ENCODE results near the gene DIPK1B.

DNA sequence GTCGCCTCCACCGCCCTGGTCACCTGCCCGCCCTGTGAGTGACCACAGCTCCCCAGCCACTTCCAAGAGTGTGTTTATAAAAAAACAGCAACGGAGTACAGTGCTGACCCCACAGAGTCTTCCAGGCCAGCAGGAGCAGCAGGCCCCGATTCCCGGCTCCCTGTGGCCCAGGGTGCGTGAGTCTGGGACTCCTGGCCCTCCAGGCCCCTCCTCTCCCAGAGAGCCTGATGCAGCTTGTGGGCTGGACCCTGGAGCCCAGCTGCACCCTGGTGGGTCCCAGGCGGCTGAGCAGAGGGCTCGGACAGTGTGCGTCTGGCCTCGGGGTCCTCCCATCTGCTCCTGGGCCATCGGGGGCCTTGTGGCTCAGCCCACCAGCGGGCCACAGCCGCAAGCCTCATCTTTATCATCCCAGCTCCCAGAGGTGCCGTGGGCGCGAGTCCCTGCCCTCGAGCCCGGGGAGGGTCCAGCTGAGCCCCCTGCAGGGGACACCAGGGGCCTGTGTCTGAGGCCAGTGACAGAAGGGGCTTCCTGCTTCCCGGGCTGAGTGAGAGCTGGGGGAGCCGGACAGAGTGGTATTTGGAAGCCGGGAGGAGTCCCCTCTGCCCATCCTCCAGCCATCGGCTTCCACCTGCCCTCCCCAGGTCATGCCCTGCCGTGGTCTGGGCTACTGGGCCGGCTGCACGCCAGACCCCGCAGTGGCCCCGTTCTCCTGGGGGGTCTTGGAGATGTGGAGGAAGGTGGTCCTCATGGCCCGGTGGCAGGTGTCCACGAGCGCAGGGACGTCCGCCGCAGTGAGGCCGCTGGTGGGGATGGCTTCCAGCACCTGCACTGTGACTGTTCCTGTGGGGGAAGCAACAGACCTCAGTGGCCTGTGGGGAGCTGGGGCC lies 39.0 kb upstream of the DIPK1B start:
- TF ChIP-seq, protein P1, sequence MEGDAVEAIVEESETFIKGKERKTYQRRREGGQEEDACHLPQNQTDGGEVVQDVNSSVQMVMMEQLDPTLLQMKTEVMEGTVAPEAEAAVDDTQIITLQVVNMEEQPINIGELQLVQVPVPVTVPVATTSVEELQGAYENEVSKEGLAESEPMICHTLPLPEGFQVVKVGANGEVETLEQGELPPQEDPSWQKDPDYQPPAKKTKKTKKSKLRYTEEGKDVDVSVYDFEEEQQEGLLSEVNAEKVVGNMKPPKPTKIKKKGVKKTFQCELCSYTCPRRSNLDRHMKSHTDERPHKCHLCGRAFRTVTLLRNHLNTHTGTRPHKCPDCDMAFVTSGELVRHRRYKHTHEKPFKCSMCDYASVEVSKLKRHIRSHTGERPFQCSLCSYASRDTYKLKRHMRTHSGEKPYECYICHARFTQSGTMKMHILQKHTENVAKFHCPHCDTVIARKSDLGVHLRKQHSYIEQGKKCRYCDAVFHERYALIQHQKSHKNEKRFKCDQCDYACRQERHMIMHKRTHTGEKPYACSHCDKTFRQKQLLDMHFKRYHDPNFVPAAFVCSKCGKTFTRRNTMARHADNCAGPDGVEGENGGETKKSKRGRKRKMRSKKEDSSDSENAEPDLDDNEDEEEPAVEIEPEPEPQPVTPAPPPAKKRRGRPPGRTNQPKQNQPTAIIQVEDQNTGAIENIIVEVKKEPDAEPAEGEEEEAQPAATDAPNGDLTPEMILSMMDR (IDR thresholded peaks at IDR 0.05), result no peak
- no peak for TF ChIP-seq POLR2A (IDR thresholded peaks at IDR 0.05)
